22Rv1 (cell line): ENCODE data around the gene PTPN11.
"Not testable (repeated sequence)": the region's sequence is repeated elsewhere in the genome, so short reads cannot be mapped to it uniquely, and the experiment has no call there.

Experiments
- H3K27ac ChIP-seq: fragments of 450-650 bp; 2 replicates; pipeline ENCODE4 v1.5.1; 2017
- CTCF ChIP-seq: fragments of 450-650 bp; IDR thresholded peaks from 2 replicates; pipeline ENCODE4 v1.5.1; 2017; ENCODE audit warnings: mild to moderate bottlenecking
- ZFX ChIP-seq: fragments of 450-650 bp; IDR thresholded peaks from 2 replicates; pipeline ENCODE4 v1.6.1; 2017; ENCODE audit warnings: antibody characterized with exemption, borderline replicate concordance

Gene PTPN11

GRCh38 chr12:112413855-112414625 is 4.7 kb upstream of the PTPN11 start:
- H3K27ac ChIP-seq: no peak overlapping the region

GRCh38 chr12:112415457-112415856 is 3.3 kb upstream of the PTPN11 start:
- not testable (repeated sequence) for H3K27ac ChIP-seq

More at GRCh38 chr12:112413855-112414625, 4.7 kb upstream of the PTPN11 start:
- no peak for TF ChIP-seq ZFX
- TF ChIP-seq CTCF: no peak

GRCh38 chr12:112418273-112418607 is 507 bp upstream of the PTPN11 start:
- H3K27ac ChIP-seq: peak overlapping the region; percentile 97
- TF ChIP-seq CTCF: no peak
- no peak for TF ChIP-seq ZFX

- H3K27ac ChIP-seq: peak overlapping the region; percentile 97
- TF ChIP-seq ZFX: no peak
- peak; percentile 44 for TF ChIP-seq CTCF
Observed at GRCh38 chr12:112419297-112420133, 768 bp downstream of the PTPN11 start.

GRCh38 chr12:112420740-112421139 is 2.0 kb downstream of the PTPN11 start:
- TF ChIP-seq ZFX (no peak), CTCF (no peak)
- H3K27ac ChIP-seq: no peak overlapping the region

GRCh38 chr12:112421363-112421762 is 2.6 kb downstream of the PTPN11 start:
- H3K27ac ChIP-seq: no peak overlapping the region; the same call in 1 of the 2 replicates
- TF ChIP-seq CTCF (no peak), ZFX (no peak)

GRCh38 chr12:112422531-112422930 is 3.8 kb downstream of the PTPN11 start:
- peak overlapping the region; percentile 24; the same call in 1 of the 2 replicates for H3K27ac ChIP-seq
- TF ChIP-seq ZFX (no peak), CTCF (no peak)
